T-helper 2 cell treated with Interferon-gamma antibody and Interleukin-4, amounts not matched to agents 5 μg/mL and 100 μg/mL, for 36 hours (primary cell): ENCODE data around the gene FAM217B.
"Not testable (repeated sequence)": the region's sequence is repeated elsewhere in the genome, so short reads cannot be mapped to it uniquely, and the experiment has no call there.

Experiments
- DNase-seq: peaks from one replicate; pipeline ENCODE4 v3.0.0; 2021; ENCODE audit warnings: low spot score
- H3K27ac Mint-ChIP-seq: one replicate; pipeline ENCODE4 v1.8.0; 2021; ENCODE audit warnings: mild to moderate bottlenecking, mixed read lengths
- H3K27me3 Mint-ChIP-seq: one replicate; pipeline ENCODE4 v1.8.0; 2021; ENCODE audit warnings: low read depth, mixed read lengths
- H3K36me3 Mint-ChIP-seq: one replicate; pipeline ENCODE4 v1.8.0; 2021; ENCODE audit warnings: low read depth, mixed read lengths
- H3K4me1 Mint-ChIP-seq: one replicate; pipeline ENCODE4 v1.8.0; 2021; ENCODE audit warnings: low read depth, mixed read lengths
- H3K4me3 Mint-ChIP-seq: one replicate; pipeline ENCODE4 v1.8.0; 2022; ENCODE audit warnings: mild to moderate bottlenecking, moderate library complexity, mixed read lengths
- H3K9me3 Mint-ChIP-seq: one replicate; pipeline ENCODE4 v1.8.0; 2021; ENCODE audit warnings: mixed read lengths

FAM217B gene

GRCh38 chr20:59945175-59945574 lies 5.0 kb downstream of the FAM217B start:
- H3K9me3 Mint-ChIP-seq = no peaks in the 10 kb centered on the region
- DNase-seq = no peak
- peaks cover 25% of the 10 kb centered on the region for H3K36me3 Mint-ChIP-seq
- peaks cover 39% of the 10 kb centered on the region for H3K4me1 Mint-ChIP-seq
- H3K27me3 Mint-ChIP-seq = no peaks in the 10 kb centered on the region
- no peak overlapping the region for H3K27ac Mint-ChIP-seq
- H3K4me3 Mint-ChIP-seq = no peak overlapping the region

GRCh38 chr20:59945731-59946130 lies 5.5 kb downstream of the FAM217B start:
- Mint-ChIP-seq H3K4me1 (peaks cover 39% of the 10 kb centered on the region), H3K4me3 (no peak overlapping the region), H3K9me3 (no peaks in the 10 kb centered on the region), H3K36me3 (peaks cover 25% of the 10 kb centered on the region), H3K27ac (no peak overlapping the region), H3K27me3 (no peaks in the 10 kb centered on the region)
- no peak for DNase-seq

GRCh38 chr20:59947376-59947775 lies 7.2 kb downstream of the FAM217B start:
- Mint-ChIP-seq H3K9me3 (no peaks in the 10 kb centered on the region), H3K27ac (no peak overlapping the region), H3K27me3 (no peaks in the 10 kb centered on the region), H3K4me3 (no peak overlapping the region), H3K36me3 (peaks cover 20% of the 10 kb centered on the region), H3K4me1 (peaks cover 27% of the 10 kb centered on the region)
- no peak for DNase-seq

GRCh38 chr20:59948212-59948611 lies 8.0 kb downstream of the FAM217B start:
- Mint-ChIP-seq H3K4me3 (no peak overlapping the region), H3K27ac (peak overlapping the region; percentile 93), H3K4me1 (peaks cover 27% of the 10 kb centered on the region), H3K9me3 (no peaks in the 10 kb centered on the region), H3K27me3 (no peaks in the 10 kb centered on the region), H3K36me3 (peaks cover 20% of the 10 kb centered on the region)
- no peak for DNase-seq

- Mint-ChIP-seq H3K4me3 (peak overlapping the region; percentile 76), H3K27me3 (no peaks in the 10 kb centered on the region), H3K36me3 (peaks cover 20% of the 10 kb centered on the region), H3K4me1 (peaks cover 27% of the 10 kb centered on the region), H3K27ac (peak overlapping the region; percentile 93), H3K9me3 (no peaks in the 10 kb centered on the region)
- DNase-seq = no peak
These were observed 8.9 kb downstream of the FAM217B start for GRCh38 chr20:59948828-59949720.

- H3K27me3 Mint-ChIP-seq = no peaks in the 10 kb centered on the region
- H3K27ac Mint-ChIP-seq = no peak overlapping the region
- H3K36me3 Mint-ChIP-seq = peaks cover 12% of the 10 kb centered on the region
- no peak for DNase-seq
- H3K4me3 Mint-ChIP-seq = no peak overlapping the region
- no peaks in the 10 kb centered on the region for H3K9me3 Mint-ChIP-seq
- H3K4me1 Mint-ChIP-seq = peaks cover 24% of the 10 kb centered on the region
These were observed 9.7 kb downstream of the FAM217B start for GRCh38 chr20:59949911-59950310.

GRCh38 chr20:59954718-59955117 lies 14.5 kb downstream of the FAM217B start:
- Mint-ChIP-seq H3K4me1 (no peaks in the 10 kb centered on the region), H3K27me3 (no peaks in the 10 kb centered on the region), H3K9me3 (no peaks in the 10 kb centered on the region), H3K27ac (peak overlapping the region; percentile 44), H3K4me3 (no peak overlapping the region), H3K36me3 (no peaks in the 10 kb centered on the region)
- no peak for DNase-seq

- no peak for DNase-seq
- Mint-ChIP-seq H3K4me1 (no peaks in the 10 kb centered on the region), H3K27ac (peak overlapping the region; percentile 44), H3K27me3 (no peaks in the 10 kb centered on the region), H3K4me3 (no peak overlapping the region), H3K36me3 (no peaks in the 10 kb centered on the region), H3K9me3 (no peaks in the 10 kb centered on the region)
These were observed 15.1 kb downstream of the FAM217B start for GRCh38 chr20:59955131-59955796.

GRCh38 chr20:59957568-59957967 lies 17.4 kb downstream of the FAM217B start:
- not testable (repeated sequence) for H3K27ac Mint-ChIP-seq, H3K36me3 Mint-ChIP-seq, H3K9me3 Mint-ChIP-seq, H3K27me3 Mint-ChIP-seq, DNase-seq, H3K4me1 Mint-ChIP-seq, H3K4me3 Mint-ChIP-seq

- Mint-ChIP-seq H3K4me3 (no peak within 1 kb of the TSS), H3K27ac (no peak within 1 kb of the TSS), H3K9me3 (no peaks in the 10 kb centered on the region), H3K27me3 (no peaks in the 10 kb centered on the region), H3K4me1 (no peaks in the 10 kb centered on the region), H3K36me3 (no peaks in the 10 kb centered on the region)
- no peak for DNase-seq
These were observed 17.9 kb downstream of the FAM217B start, which contains the start of gene CDH26 for GRCh38 chr20:59958123-59958522. Gene CDH26 (plus strand): TSS chr20:59958423. CDS start chr20:59958727, 304 bp downstream.

GRCh38 chr20:59958626-59959025 lies 18.4 kb downstream of the FAM217B start:
- no peak overlapping the region for H3K27ac Mint-ChIP-seq
- H3K27me3 Mint-ChIP-seq = no peaks in the 10 kb centered on the region
- no peak for DNase-seq
- no peaks in the 10 kb centered on the region for H3K4me1 Mint-ChIP-seq
- H3K9me3 Mint-ChIP-seq = no peaks in the 10 kb centered on the region
- H3K36me3 Mint-ChIP-seq = no peaks in the 10 kb centered on the region
- H3K4me3 Mint-ChIP-seq = no peak overlapping the region

- Mint-ChIP-seq H3K4me1 (no peaks in the 10 kb centered on the region), H3K9me3 (no peaks in the 10 kb centered on the region), H3K4me3 (no peak overlapping the region), H3K27ac (no peak overlapping the region), H3K27me3 (no peaks in the 10 kb centered on the region), H3K36me3 (no peaks in the 10 kb centered on the region)
- no peak for DNase-seq
These were observed 21.2 kb downstream of the FAM217B start for GRCh38 chr20:59961423-59961822.

GRCh38 chr20:59962155-59962554 lies 22.0 kb downstream of the FAM217B start:
- Mint-ChIP-seq H3K4me3 (no peak overlapping the region), H3K27me3 (no peaks in the 10 kb centered on the region), H3K4me1 (no peaks in the 10 kb centered on the region), H3K9me3 (no peaks in the 10 kb centered on the region), H3K27ac (no peak overlapping the region), H3K36me3 (no peaks in the 10 kb centered on the region)
- no peak for DNase-seq

GRCh38 chr20:59966428-59966827 lies 26.2 kb downstream of the FAM217B start:
- H3K4me3 Mint-ChIP-seq = no peak overlapping the region
- H3K27me3 Mint-ChIP-seq = no peaks in the 10 kb centered on the region
- H3K36me3 Mint-ChIP-seq = no peaks in the 10 kb centered on the region
- H3K4me1 Mint-ChIP-seq = no peaks in the 10 kb centered on the region
- DNase-seq = no peak
- no peak overlapping the region for H3K27ac Mint-ChIP-seq
- H3K9me3 Mint-ChIP-seq = no peaks in the 10 kb centered on the region
